ENCODE data around the gene PARP4.
"Not testable (repeated sequence)": the region's sequence is repeated elsewhere in the genome, so short reads cannot be mapped to it uniquely, and the experiment has no call there.

Gene PARP4

DNA sequence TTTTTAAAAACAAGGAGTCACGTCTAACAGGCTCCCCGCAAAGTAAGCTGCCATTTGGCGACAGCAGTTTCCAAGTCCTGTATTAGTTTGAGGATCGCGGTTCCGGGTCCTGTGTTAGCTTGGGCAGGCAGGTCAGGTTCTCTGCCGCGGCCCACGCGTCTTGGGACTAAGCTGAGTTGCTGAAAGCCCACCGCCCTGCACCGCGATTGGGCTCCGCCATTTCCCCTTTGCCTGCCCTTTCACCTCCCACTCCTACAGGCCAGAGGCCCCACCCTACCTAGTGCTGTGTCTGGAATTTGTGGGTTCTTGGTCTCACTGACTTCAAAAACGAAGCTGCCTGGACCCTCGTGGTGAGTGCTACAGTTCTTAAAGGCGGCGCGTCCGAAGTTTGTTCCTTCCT is 6.8 kb downstream of the PARP4 start:
- no peak for DNase-seq

DNA sequence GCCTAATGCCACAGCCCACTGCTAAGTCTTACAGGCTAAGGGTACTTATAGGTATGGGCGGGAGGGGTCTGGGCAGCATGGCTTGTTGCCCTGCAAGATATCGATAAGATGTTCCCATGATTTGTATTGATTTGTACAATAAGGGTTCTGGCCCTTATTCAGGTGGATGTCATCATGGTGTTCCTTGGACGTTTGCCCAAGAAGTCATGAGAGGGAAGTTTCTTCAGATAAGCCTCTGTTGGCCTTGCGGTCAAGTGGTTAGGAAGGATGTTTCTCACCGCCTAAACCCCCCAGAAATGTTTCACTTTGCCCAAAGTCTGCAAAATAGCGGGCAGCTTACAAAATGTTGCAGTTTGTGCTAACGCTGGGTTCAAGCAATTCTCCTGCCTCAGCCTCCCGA is 7.3 kb downstream of the PARP4 start:
- no peak for DNase-seq

DNA sequence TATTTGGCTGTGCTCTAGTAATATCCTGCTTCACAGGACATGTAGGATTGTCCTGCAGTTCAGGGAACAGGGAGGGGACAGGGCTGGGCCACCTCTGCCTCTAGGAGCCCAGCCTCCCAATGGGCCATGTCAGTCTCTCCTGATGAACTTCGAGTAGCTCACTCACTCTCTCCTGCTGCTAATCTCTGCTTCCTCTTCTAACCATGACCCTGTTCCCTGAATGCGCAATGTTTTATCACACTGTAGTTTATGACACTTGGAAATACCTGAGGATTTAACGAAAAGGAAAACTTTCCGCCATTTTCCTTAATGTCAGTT is 9.2 kb downstream of the PARP4 start:
- no peak for DNase-seq

DNA sequence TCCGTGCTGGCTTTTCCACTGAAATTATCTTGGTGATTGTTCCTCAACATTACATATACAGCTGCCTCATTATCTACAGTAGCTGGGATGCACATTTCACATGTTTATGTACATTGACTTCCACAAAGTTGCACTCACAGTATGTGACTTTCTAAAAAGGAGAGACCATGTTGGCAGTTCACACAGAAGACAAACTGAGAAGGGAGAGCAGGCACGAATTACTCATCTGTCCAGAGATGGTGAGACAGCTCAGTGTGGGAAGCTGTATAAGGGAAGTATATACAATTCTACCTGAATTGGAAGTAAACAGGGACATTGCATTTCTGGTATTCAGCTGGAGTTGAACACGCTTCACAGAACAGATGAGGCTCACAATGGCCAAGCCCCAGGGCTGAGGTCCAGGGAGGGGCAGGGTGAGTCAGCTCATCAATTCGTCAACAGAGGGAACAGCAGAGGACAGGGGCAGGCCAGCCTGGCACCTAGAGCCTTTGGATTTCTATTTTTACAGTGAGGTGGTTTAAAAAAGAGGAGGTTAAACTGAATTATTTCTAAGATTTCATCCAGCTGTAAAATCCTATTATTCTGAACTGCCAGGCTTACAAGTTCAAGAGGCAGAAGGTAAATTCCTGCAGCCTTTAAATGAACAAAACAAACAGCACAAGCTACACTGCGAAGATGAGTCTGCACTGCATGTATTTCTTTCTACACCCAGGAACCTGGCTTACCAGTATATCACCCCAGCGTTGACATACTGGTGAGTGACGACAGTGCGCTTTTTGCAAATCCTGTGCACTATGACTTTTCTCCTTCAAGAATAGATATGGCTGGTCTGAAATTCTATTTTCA is 9.8 kb downstream of the PARP4 start:
- no peak for DNase-seq

DNA sequence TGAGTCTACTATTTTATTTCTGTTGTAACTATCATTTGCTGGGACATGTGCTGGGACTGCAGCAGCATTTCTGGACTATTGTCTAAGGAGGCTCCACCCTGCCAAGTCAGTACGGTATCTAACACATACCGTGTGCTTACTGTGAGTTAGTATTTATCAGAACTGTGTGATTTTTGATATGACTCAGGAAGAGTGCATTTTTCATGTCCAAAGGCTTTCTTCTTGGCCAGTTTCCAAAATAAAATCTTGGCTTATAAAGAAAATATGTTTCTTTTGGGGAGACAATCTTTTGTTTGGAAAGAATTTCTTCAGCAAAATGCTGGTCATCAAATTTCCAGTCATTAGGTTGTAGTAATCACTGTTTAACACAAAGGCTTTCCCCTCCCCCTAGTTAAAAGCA is 11.6 kb downstream of the PARP4 start:
- DNase-seq = no peak

DNA sequence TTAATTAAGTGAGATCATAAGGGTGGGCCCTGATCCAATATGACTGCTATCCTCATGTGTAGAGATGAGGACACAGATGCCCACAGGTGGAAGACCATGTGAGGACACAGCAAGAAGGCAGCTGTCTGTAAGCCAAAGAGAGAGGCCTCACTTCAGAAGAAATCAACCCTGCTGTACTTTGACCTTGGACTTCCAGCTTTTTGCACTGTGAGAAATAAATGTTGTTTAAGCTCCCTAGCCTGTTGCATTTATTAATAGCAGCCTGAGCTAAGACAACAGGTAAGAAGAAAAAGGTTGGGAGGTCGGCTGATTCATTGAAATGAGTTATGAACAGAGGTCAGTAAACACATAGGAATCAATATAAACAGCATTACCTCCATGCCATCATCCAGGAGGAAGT is 14.8 kb downstream of the PARP4 start:
- no peak for DNase-seq

DNA sequence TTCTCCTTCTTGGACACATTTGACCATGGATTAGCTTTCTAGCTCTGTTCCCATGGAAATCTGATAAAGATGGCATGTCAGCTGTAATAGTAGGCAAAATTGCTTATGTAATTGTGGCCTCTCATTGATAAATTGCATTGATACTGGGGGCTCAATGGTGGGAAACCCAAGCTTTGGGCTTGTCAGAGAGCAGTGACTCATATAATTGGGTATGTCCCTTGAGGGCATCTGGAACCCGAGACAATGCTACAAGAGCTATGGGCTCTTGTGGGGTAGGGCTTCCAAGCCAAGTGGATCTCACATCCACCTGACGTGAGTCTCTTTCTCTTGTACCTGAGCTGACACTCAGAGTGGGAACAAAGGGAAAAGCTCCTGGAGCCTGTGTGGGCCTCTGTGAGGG is 16.3 kb downstream of the PARP4 start:
- DNase-seq = not testable (repeated sequence)

DNA sequence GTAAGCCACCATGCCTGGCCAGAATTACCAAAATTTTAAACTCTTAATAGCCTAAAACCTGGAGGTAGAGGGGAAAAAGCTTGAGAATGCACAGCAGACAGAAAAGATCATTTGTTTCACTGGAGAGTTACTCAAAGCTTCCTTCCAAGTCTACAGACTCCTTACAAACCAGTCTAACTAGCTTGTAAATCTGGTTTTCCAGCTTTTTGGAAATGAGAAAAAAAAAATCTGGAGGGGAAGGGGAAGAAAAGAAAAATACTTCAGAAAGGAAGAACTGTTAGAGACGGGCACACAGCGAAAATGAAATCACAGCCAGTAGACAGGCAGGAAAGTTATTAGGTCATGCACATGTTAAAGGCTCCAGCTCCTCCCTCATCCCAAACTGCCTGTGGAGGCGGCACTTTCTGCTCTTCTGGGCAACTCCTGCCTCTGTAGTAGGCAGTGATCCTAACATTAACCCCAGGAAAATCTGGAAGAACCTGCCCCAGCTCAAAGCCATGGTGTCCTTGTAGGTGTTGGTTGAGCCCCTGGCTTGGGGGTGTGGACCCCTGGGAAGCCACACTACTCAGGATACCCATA is 17.3 kb downstream of the PARP4 start:
- no peak for DNase-seq

DNA sequence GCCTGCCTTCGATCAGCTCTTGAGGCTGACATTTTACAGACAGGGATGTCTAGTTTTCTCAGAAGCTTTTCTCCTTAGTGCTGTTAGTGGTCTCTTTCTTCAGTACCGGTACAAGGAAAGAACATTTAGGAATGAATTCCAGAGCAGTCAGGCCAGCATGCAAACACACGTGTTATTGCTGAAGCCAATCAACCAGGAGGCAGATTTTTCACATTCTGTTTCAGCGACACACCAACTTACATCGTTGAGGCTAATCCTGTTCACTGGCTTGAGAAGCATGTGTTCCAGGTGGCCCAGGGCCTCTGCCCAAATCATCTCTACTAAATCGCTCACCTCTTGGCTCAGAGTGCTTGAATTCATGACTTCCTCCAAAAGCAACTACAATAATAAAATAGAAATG is 19.2 kb downstream of the PARP4 start:
- DNase-seq = no peak

DNA sequence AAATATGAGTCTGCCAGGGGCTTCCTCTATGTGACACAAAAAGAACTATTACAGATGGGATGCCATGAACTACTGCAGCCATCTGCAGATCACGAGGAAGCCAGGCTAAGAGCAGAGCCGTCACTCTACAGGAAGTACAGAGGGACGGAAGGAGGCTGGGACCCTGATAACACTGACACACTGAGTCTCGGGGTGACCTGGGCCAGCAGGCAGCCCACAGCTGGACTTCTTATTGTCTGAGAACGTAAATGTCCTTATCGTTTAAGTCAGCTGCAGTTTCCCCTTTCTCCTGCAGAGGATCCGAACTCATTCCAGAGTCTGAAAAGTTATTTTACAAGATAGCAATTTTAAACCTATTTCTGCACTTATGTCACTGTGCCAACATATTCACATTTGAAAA is 20.7 kb downstream of the PARP4 start:
- no peak for DNase-seq

DNA sequence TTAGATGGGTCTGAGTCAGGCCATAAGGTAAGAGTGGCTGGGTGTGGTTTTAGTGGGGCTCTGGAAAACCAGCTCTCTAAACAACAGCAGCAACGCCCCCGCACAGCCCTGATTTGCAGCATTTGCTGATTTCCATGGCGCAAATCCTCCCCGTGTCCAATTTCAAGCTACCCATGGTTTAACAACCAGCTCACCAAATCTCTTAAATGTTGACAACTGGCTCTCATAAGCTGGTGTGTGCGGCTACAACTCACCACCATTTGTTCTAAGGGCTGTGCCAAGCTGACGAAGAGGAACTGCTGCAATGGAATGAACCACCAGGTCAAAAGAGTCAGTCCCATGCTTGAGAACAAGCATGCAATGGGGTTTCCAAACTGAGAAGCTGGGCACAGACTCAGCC is 22.9 kb downstream of the PARP4 start:
- DNase-seq = no peak

DNA sequence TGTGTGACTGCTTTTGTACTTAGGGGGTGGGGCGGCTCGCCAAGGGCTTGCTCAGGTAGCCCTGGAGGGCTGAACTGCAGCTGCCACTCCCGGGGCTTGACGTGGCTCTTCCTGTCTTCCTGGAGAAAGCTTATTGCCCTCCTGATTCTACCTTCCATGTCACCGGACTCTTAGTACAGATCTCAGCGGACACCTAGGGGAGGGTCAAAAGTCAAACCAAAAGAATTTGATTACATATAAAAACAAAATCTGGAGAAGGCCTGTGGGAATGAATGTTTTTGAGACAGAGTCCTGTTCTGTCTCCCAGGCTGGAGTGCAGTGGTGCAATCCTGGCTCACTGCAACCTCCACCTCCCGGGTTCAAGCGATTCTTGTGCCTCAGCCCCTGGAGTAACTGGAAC is 24.5 kb downstream of the PARP4 start:
- DNase-seq = not testable (repeated sequence)

DNA sequence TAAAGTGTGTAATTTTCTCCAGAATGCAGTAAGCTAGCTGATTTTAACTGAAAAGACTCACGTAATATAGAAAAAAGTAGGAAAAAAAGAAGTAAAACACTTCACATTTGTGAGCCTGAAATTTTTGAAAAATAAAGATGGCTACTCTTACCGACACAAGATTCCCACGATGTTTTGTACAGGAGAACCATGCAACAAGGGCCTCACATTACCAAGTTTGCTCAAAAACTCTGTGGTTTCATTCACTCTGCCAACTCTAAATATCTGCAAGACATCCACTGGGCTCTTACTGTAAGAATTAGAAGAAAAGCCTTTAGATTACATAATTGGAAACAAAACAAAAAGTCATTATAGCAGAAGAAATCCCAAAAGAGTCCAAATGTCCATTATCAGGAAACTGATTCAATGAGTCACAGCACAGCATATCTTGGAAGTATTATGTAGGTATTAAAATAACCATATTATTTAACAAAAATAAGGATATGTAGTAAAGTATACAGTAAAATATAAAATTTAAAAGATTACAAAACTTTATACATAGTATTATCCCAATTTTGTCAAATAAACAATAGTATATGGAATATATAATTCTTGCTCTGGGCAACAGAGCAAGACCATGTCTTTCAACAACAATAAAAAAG is 26.4 kb downstream of the PARP4 start:
- DNase-seq = not testable (repeated sequence)

DNA sequence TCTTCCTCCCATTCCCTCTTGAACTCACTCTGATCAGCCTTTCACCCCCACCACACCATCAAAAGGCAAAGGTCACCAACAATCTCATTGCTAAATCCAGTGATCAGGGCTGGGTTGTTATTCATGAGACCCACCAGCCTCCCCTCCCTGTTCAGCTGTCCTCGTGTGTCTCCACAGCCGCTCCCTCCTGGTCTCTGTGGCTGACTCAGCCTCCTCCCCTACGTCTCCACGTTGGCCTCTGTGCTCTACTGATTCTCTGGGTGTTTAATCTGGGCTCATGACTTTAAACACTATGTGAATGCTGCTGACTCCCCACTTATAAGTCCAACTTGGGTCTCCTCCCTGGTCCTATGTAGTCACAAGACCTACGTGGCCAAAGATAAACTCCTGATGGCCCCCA is 38.9 kb downstream of the PARP4 start:
- DNase-seq = no peak

DNA sequence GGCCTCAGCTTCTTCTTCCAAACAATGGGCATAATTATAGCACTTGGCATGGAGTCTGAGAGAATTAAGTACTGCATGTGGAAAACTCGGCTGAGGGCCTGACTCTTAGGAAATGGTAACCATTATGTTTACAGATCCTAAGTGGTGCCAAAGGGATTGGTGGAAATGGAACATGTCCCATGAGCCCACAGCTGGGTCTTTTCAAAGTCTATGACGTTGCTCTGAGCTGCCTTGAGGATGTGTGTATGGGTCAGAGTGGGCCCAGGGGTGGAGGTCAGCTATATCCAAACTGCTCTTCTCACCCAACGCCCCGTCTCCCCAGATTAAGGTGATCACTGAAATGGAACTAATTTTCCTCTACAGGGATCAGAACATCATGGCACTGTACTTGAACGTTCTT is 40.4 kb downstream of the PARP4 start:
- DNase-seq = not testable (repeated sequence)

DNA sequence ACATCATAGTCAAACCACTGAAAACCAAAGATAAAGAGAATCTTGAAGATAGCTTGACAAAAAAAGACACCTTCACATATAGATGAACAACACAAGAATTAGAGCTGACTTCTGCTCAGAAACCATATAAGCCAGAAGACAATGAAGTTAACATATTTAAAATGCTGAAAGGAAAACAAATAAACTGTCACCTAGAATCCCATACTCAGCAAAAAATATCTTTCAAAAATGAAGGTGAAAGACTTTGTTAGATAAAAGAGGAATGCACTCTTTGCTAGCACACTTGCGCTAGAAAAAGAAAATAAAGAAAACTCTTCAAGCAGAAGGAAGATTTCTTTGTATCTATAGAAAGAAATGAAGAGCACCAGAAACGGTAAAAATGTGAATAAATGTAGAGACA is 49.5 kb downstream of the PARP4 start:
- no peak for DNase-seq

DNA sequence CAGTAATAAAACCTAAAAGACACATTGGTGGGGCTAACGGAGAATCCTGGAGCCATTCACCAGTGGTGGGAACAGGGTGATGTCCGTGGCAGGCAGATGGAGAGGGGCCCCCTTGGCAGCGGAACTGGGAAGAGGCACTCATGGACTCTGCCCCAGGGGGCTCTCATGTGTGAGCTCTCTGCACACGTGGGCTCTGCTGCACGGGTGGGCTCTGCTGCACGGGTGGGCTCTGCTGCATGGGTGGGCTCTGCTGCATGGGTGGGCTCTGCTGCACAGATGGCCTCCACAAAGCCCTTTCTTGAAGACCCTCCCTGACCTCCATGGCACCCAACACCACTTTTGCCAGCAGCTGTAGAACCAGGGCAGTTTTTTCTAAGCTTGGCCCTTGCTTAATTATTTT is 52.3 kb downstream of the PARP4 start:
- DNase-seq = no peak

DNA sequence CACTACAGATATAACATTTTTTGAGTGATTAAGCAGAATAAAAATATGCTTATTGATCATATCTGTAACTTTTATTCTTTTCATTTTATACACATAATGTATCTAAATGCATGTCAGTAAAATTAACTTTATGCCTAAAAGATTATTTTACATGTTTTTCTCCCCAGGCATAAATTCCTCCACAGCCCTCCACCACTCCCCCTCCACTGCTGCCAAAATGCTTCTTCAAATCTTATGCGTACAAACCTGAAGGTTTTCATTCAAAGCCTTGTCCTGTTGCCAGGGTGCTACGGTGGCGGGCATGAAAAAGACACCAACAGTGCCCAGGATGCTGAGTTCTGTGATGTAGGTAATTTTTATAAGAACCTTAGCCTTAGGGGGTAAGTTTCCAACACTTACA is 52.9 kb downstream of the PARP4 start:
- no peak for DNase-seq

DNA sequence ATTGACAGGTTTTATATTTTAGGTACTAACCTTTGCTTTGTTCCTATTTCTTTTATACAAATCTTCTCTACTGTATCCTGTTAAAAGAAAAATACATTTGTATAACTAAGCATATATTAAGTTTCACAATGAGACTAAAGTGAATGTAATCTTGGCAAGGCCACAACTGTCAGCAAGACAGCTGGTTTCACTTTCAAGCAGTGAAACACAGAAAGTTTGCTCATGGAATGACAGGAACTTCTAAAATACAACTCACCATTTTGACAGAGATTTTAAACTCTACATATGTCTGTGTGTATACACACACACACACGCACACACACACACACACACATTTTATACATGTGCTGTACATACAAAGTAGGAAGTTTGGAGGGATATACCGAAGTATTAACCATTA is 53.3 kb downstream of the PARP4 start:
- no peak for DNase-seq

DNA sequence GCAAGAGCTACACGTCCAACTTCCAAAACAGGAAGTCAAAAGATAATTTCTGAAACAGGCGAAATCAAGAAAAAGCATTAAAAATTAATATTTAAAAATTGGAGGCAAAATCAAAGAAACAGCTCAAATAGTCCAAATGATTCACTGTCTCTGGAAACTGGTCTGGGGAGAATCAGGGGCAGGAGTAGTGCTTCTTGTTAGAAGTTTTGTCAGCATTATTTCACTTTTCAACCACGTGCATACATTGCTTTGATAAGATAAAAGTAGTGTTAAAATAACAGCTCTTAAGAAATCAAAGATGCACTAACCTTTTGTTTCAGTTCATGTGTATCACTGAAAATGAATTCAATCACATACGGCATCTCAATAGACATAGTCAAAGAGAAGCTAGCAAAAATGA is 53.8 kb downstream of the PARP4 start:
- no peak for DNase-seq

DNA sequence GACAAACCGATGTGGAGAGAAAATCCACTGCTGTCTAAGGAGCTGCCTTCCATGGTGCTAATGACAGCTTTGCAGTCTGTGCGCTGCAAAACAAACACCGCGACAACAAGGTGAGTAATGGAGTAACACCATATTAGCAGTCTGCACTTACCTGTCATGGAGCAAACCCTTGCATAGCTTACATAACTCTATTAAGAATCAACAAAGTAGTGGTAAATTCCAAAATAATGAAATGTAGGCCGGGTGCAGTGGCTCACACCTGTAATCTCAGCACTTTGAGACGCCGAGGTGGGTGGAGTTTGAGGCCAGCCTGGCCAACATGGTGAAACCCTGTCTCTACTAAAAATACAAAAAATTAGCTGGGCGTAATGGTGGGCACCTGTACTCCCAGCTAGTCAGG is 56.2 kb downstream of the PARP4 start:
- DNase-seq = no peak

DNA sequence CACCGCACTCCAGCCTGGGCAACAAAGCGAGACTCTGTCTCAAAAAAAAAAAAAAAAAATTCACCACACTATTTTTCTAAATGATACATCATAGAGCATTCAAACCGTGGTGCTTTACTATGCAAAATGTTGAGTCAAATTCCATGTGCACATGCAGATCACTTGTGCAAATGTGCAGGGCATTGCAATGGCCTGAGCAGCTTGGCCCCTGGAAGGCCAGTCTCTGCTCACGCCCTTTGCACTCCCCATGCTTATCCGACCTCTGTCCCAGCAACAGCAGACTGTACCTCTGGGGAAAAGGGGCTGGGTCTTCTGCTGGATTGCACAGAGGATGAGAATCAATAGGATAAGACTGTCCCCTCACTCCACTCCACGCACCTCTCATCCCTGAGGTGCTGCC is 58.5 kb downstream of the PARP4 start:
- no peak for DNase-seq

DNA sequence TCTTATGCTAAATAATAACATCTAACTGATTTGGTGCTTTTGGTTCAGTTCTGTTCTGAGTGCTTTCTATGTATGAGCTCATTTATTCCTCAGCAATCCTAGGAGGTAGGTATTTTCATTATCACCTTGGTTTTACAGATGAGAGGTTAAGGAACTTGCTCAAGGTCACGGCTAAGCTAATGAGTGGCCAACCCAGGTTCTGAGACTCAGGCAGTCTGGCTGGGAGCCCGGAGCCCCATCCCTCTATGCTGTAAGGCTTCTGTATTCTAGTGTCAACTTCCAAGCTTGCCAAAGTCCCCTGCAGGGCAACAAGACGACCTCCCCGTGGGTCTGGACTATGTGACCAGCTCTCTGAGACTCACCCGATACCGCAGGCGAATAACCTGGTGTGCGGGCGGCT is 60.5 kb downstream of the PARP4 start:
- DNase-seq = no peak

DNA sequence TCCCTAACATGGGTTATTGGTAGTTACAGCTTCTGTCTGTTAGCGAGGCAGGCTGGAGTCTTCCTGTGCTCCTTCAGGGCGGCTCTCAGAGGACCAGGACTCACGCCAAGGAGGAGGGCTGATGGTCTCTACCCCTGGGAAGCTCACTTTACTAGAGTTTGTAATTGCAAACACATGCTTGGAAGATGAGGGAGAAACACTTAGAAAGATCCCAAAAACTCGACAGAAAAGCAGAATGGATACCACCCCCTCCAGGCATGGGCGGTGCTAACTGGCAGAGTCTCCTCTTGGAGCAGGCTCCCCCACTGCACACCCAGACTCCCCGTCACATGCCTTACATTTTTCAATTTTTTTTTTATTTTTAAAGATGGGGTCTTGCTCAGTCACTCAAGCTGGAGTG is 62.0 kb downstream of the PARP4 start:
- no peak for DNase-seq

DNA sequence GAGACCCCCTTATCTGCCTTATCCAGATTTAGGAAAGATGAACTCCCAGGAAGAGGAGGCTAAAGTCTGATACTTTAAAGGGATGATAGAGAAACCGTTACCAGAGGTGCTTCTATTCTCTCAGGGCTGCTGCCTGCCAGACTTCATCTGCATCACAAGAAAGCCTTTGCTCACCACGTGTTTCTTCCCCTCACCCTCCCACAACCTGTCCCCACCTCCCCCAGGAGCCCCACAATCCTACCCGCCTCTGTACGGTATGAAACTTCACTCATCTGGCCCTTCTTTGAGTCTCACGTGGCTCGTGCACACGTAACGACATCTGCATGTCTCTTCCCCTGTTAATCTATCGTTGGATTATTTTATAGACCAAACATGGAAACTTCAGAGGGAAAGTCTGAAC is 67.7 kb downstream of the PARP4 start:
- DNase-seq = not testable (repeated sequence)

All from NCI-H526 (cell line).